CD4-positive, alpha-beta T cell treated with Interleukin-1 beta for 1 hour (primary cell): ENCODE results near the gene NLRP3.
"Not testable (repeated sequence)": the region's sequence is repeated elsewhere in the genome, so short reads cannot be mapped to it uniquely, and the experiment has no call there.

ENCODE experiments used
- DNase-seq, 2 donors: peaks; one replicate each; pipeline ENCODE4 v3.0.0-alpha.2; 2020 to 2022

Gene NLRP3

GRCh38 chr1:247440001-247440620, 24.1 kb downstream of the NLRP3 start:
- DNase-seq: peak in 1 of 2 donors; percentile 69

GRCh38 chr1:247441606-247442005, 25.6 kb downstream of the NLRP3 start:
- DNase-seq: no peak

- DNase-seq: no peak
Observed at GRCh38 chr1:247442164-247442563, 26.2 kb downstream of the NLRP3 start.

- no peak for DNase-seq
Observed at GRCh38 chr1:247443641-247444040, 27.7 kb downstream of the NLRP3 start.

GRCh38 chr1:247444571-247444970, 28.6 kb downstream of the NLRP3 start:
- no peak for DNase-seq

- DNase-seq: peak in 1 of 2 donors; percentile 52
Observed at GRCh38 chr1:247445526-247446356, 29.8 kb downstream of the NLRP3 start.

- DNase-seq: no peak
Observed at GRCh38 chr1:247447162-247447909, 31.4 kb downstream of the NLRP3 start.

GRCh38 chr1:247448107-247448791, 32.3 kb downstream of the NLRP3 start:
- DNase-seq: peak; percentile 31 to 53

GRCh38 chr1:247451388-247452010, 35.5 kb downstream of the NLRP3 start:
- DNase-seq: no peak

GRCh38 chr1:247452447-247453039, 36.6 kb downstream of the NLRP3 start:
- no peak for DNase-seq

- DNase-seq: no peak
Observed at GRCh38 chr1:247453245-247453644, 37.3 kb downstream of the NLRP3 start.

- DNase-seq: no peak
Observed at GRCh38 chr1:247453997-247454396, 38.0 kb downstream of the NLRP3 start.

GRCh38 chr1:247456021-247456420, 40.0 kb downstream of the NLRP3 start:
- DNase-seq: no peak

- DNase-seq: no peak
Observed at GRCh38 chr1:247456914-247457639, 41.1 kb downstream of the NLRP3 start.

- DNase-seq: no peak
Observed at GRCh38 chr1:247459507-247459906, 43.5 kb downstream of the NLRP3 start.

GRCh38 chr1:247465796-247466195, 49.8 kb downstream of the NLRP3 start:
- DNase-seq: no peak

- no peak for DNase-seq
Observed at GRCh38 chr1:247467129-247467528, 51.2 kb downstream of the NLRP3 start.

- DNase-seq: no peak
Observed at GRCh38 chr1:247468481-247469140, 52.6 kb downstream of the NLRP3 start.

GRCh38 chr1:247469141-247469535, 53.2 kb downstream of the NLRP3 start:
- no peak for DNase-seq

- DNase-seq: not testable (repeated sequence)
Observed at GRCh38 chr1:247470942-247471429, 55.0 kb downstream of the NLRP3 start.
